ENCODE results near the gene OSGIN1.

Gene OSGIN1

GRCh38 chr16:83917152-83918120 is 35.6 kb upstream of the OSGIN1 start:
- TF ChIP-seq, protein P1, sequence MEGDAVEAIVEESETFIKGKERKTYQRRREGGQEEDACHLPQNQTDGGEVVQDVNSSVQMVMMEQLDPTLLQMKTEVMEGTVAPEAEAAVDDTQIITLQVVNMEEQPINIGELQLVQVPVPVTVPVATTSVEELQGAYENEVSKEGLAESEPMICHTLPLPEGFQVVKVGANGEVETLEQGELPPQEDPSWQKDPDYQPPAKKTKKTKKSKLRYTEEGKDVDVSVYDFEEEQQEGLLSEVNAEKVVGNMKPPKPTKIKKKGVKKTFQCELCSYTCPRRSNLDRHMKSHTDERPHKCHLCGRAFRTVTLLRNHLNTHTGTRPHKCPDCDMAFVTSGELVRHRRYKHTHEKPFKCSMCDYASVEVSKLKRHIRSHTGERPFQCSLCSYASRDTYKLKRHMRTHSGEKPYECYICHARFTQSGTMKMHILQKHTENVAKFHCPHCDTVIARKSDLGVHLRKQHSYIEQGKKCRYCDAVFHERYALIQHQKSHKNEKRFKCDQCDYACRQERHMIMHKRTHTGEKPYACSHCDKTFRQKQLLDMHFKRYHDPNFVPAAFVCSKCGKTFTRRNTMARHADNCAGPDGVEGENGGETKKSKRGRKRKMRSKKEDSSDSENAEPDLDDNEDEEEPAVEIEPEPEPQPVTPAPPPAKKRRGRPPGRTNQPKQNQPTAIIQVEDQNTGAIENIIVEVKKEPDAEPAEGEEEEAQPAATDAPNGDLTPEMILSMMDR (IDR thresholded peaks at IDR 0.05; ENCODE audit: control insufficient read depth, insufficient read depth, low read depth, low read length, missing control alignments): no peak
- DNase-seq (ENCODE audit: low read depth): no peak
- no peak overlapping the region for H3K4me3 ChIP-seq (ENCODE audit: control insufficient read depth, low read depth, low read length)

DNA sequence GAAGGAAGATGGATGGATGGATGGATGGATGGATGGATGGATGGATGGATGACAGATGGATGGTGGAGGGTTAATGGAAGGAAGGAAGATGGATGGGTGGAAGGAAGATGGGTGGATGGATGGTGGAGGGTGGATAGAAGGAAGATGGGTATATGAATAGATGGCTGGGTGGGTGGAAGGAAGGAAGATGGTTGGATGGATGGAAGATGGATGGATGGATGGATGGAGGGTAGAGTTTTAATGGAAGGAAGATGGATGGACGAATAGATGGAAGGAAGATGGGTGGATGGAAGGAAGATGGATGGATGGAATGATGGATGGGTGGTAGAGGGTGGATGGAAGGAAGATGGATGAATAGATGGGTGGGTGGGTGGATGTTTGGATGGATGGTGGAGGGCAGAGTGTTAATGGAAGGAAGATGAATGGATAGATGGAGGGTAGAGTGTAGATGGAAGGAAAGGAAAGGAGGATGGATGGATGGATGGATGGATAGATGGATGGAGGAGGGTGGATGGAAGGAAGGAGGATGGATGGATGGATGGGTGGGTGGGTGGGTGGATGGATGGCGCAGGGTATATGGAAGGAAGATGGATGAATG is 32.0 kb upstream of the OSGIN1 start:
- no peak overlapping the region for H3K4me3 ChIP-seq (ENCODE audit: control insufficient read depth, low read depth, low read length)
- no peak for DNase-seq (ENCODE audit: low read depth)
- TF ChIP-seq, protein P1 (IDR thresholded peaks at IDR 0.05; ENCODE audit: control insufficient read depth, insufficient read depth, low read depth, low read length, missing control alignments): no peak

- TF ChIP-seq, protein P1 (IDR thresholded peaks at IDR 0.05; ENCODE audit: control insufficient read depth, insufficient read depth, low read depth, low read length, missing control alignments): no peak
- no peak for DNase-seq (ENCODE audit: low read depth)
- H3K4me3 ChIP-seq (ENCODE audit: control insufficient read depth, low read depth, low read length): no peak overlapping the region
Measured at GRCh38 chr16:83923581-83924365, 29.3 kb upstream of the OSGIN1 start.

- TF ChIP-seq, protein P1 (IDR thresholded peaks at IDR 0.05; ENCODE audit: control insufficient read depth, insufficient read depth, low read depth, low read length, missing control alignments): no peak
- DNase-seq (ENCODE audit: low read depth): no peak
- H3K4me3 ChIP-seq (ENCODE audit: control insufficient read depth, low read depth, low read length): no peak overlapping the region
Measured at GRCh38 chr16:83924686-83925085, 28.4 kb upstream of the OSGIN1 start.

DNA sequence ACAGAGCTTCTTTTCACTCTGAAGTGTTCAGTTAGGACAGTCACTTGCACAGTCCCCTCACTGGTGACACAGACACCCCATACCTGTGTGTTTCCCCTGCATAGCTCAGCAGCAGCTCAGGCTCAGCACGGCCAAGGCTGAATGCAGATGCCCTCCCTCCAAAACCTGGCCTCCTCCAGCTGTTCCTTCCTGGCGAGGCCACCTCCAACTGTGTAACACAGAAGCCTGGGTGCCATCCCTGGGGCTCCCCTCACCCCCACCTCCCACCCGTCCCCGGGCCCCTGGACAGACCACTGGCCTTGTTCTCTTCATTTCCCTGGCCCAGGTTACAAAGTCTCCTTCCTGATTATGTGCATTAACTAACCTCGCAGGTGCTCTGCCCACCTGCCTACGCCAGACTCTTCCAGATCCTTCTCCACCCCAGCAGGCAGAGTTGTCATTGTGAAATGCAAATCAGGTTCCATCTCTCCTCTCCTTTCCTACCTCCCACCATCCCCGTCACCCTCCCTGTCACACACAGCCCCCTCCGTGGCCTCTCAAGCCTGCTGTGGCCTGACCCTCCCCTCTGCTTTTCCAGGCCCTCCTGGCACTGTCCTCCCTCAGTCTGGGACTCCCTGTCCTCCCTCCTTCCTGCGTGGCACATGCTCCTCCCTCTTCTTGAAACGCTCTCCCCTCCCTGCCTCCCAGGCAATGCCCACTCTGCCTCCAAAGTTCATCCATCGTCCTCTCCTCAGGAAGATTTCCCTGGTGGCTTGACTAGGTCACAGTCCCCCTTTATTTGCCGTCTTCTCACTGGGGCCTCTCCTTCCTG is 27.7 kb upstream of the OSGIN1 start:
- H3K4me3 ChIP-seq (ENCODE audit: control insufficient read depth, low read depth, low read length): no peak overlapping the region
- DNase-seq (ENCODE audit: low read depth): no peak
- TF ChIP-seq, protein P1 (IDR thresholded peaks at IDR 0.05; ENCODE audit: control insufficient read depth, insufficient read depth, low read depth, low read length, missing control alignments): no peak
